Naive thymus-derived CD4-positive, alpha-beta T cell (primary cell): ENCODE measurements around the gene MGAT4B. TPM values are rescaled to one million over a fixed set of nuclear protein-coding genes. Genes with fewer than 3 reads are reported as not detected.

Source experiments
- ATAC-seq: fragments of 150-1000 bp; cut with Tn5 transposase; 2 replicates; pipeline ENCODE4 v1.10.0; 2021; ENCODE audit warnings: mild to moderate bottlenecking, moderate library complexity
- CTCF ChIA-PET: fragments of 350-600 bp; sonication (Branson Sonifier 250); formaldehyde crosslinking; loops from one replicate; lab custom pipeline; 2021; ENCODE audit warnings: antibody characterized with exemption; lab: Charles Lee
- POLR2A ChIA-PET: fragments of 350-600 bp; sonication (Branson Sonifier 250); formaldehyde crosslinking; loops from one replicate; lab custom pipeline; 2021; ENCODE audit warnings: antibody characterized with exemption, inconsistent platforms; lab: Charles Lee
- DNase-seq, 9 donors: peaks; one replicate each; pipeline versions ENCODE4 v3.0.0 to v3.0.0-alpha.2; 2020 to 2022; ENCODE audit warnings: mixed read lengths in 1 of 9
- H3K27ac ChIP-seq: one replicate; pipeline ENCODE4 v1.7.0; 2013; ENCODE audit warnings: mild to moderate bottlenecking, low read depth, low read length, moderate library complexity
- H3K27me3 ChIP-seq, 2 donors: one replicate each; pipeline ENCODE4 v1.7.0; 2013; ENCODE audit warnings: low read length in 2 of 2, mild to moderate bottlenecking in 2 of 2, moderate library complexity in 2 of 2; ENCODE audit not compliant: control insufficient read depth in 2 of 2, insufficient read depth in 2 of 2
- H3K36me3 ChIP-seq, 3 experiments: 1 replicate in 2 of 3; 2 replicates in 1 of 3; pipeline ENCODE4 v1.7.0; 2013; ENCODE audit warnings: low read length in 3 of 3, mild to moderate bottlenecking in 3 of 3, moderate library complexity in 1 of 3; ENCODE audit not compliant: insufficient read depth in 3 of 3, control insufficient read depth in 2 of 3
- H3K4me1 ChIP-seq, 2 donors: one replicate each; pipeline ENCODE4 v1.7.0; 2013; ENCODE audit warnings: low read length in 2 of 2, mild to moderate bottlenecking in 2 of 2, moderate library complexity in 1 of 2; ENCODE audit not compliant: control insufficient read depth in 2 of 2, insufficient read depth in 2 of 2
- H3K4me3 ChIP-seq: 2 replicates; pipeline ENCODE4 v1.7.0; 2013; ENCODE audit warnings: mild to moderate bottlenecking, low read length
- H3K9me3 ChIP-seq, 3 experiments: 1 replicate in 2 of 3; 2 replicates in 1 of 3; pipeline ENCODE4 v1.7.0; 2013; ENCODE audit warnings: low read length in 3 of 3; ENCODE audit not compliant: control insufficient read depth in 2 of 3
- H3K27ac Mint-ChIP-seq, 9 donors: one replicate each; pipeline ENCODE4 v1.8.0; 2020 to 2022; ENCODE audit warnings: mixed read lengths in 9 of 9, mild to moderate bottlenecking in 8 of 9, moderate library complexity in 5 of 9, inconsistent platforms in 2 of 9
- H3K27me3 Mint-ChIP-seq, 5 donors: one replicate each; pipeline ENCODE4 v1.8.0; 2021 to 2022; ENCODE audit warnings: mixed read lengths in 5 of 5, mild to moderate bottlenecking in 1 of 5
- H3K36me3 Mint-ChIP-seq, 5 donors: one replicate each; pipeline ENCODE4 v1.8.0; 2020 to 2022; ENCODE audit warnings: mixed read lengths in 5 of 5, mild to moderate bottlenecking in 3 of 5, inconsistent platforms in 1 of 5
- H3K4me1 Mint-ChIP-seq, 7 donors: one replicate each; pipeline ENCODE4 v1.8.0; 2020 to 2022; ENCODE audit warnings: mixed read lengths in 7 of 7, mild to moderate bottlenecking in 3 of 7, inconsistent platforms in 1 of 7
- H3K4me3 Mint-ChIP-seq, 10 donors: one replicate each; pipeline ENCODE4 v1.8.0; 2020 to 2022; ENCODE audit warnings: mild to moderate bottlenecking in 10 of 10, mixed read lengths in 10 of 10, moderate library complexity in 6 of 10, inconsistent platforms in 2 of 10
- H3K9me3 Mint-ChIP-seq, 11 donors: one replicate each; pipeline ENCODE4 v1.8.0; 2020 to 2022; ENCODE audit warnings: mixed read lengths in 11 of 11, mild to moderate bottlenecking in 4 of 11, inconsistent platforms in 1 of 11, moderate library complexity in 1 of 11
- intact Hi-C, 2 donors: fragments of 100-400 bp; cut with micrococcal nuclease; formaldehyde crosslinking; loops; one replicate each; pipeline ENCODE4 v1.15.1; 2023
- polyA plus RNA-seq, 2 donors: library from polyadenylated mRNA; unstranded; fragments of 300-500 nt; fragmentation: Illumina TruSeq; gene quantifications; one replicate each; pipeline ENCODE4 v1.2.3, GENCODE V29; 2021
- total RNA-seq, 6 experiments: library from RNA in 5 of 6; stranded (reverse) in 5 of 6; gene quantifications; 1 replicate in 5 of 6; 2 replicates in 1 of 6; pipeline ENCODE4 v1.2.3 and lab custom pipeline; 2021 to 2026

The MGAT4B gene
- total and polyA plus RNA-seq, 7 experiments from 2014 or later, result 12.3 to 143 (median 114) TPM

GRCh38 chr5:179783128-179783527 lies 23.5 kb downstream of the MGAT4B start:
- ATAC-seq (no peak), DNase-seq (no peak)
- intact Hi-C loops, result no loop called here
- POLR2A ChIA-PET, result interaction anchor here (0.7 kb wide), 1 partner anchor 16 kb away, joined by 4 read pairs; no protein-coding TSS in a partner anchor
- Mint-ChIP-seq H3K27ac (no peak overlapping the region), H3K4me3 (no peak overlapping the region), H3K9me3 (no peaks in the 10 kb centered on the region), H3K4me1 (peaks cover 0 to 5% (median 0%) of the 10 kb centered on the region in 7 donors), H3K36me3 (peaks cover 0 to 16% (median 2%) of the 10 kb centered on the region in 5 donors), H3K27me3 (no peaks in the 10 kb centered on the region)
- peaks cover 0 to 20% (median 3%) of the 10 kb centered on the region in 3 experiments for H3K36me3 ChIP-seq
- no peak overlapping the region for H3K4me3 ChIP-seq
- H3K27me3 ChIP-seq, result no peaks in the 10 kb centered on the region
- CTCF ChIA-PET, result interaction anchor here (0.9 kb wide), 1 partner anchor 11 kb away, joined by 5 read pairs; the partner anchor contains the start of gene LTC4S
- H3K4me1 ChIP-seq, result no peaks in the 10 kb centered on the region
- no peak overlapping the region for H3K27ac ChIP-seq
- H3K9me3 ChIP-seq, result no peaks in the 10 kb centered on the region

- peaks cover 2 to 26% (median 4%) of the 10 kb centered on the region in 5 donors for H3K36me3 Mint-ChIP-seq
- H3K4me3 ChIP-seq, result no peak overlapping the region
- peaks cover 0 to 12% (median 0%) of the 10 kb centered on the region in 7 donors for H3K4me1 Mint-ChIP-seq
- H3K36me3 ChIP-seq, result peaks cover 0 to 32% (median 5%) of the 10 kb centered on the region in 3 experiments
- H3K27ac Mint-ChIP-seq, result peak overlapping the region in 2 of 9 donors; percentile 8 to 56
- no peak for DNase-seq
- H3K27me3 Mint-ChIP-seq, result no peaks in the 10 kb centered on the region
- H3K9me3 Mint-ChIP-seq, result no peaks in the 10 kb centered on the region
- no peaks in the 10 kb centered on the region for H3K4me1 ChIP-seq
- ATAC-seq, result no peak
- H3K27me3 ChIP-seq, result no peaks in the 10 kb centered on the region
- H3K27ac ChIP-seq, result no peak overlapping the region
- POLR2A ChIA-PET, result no interaction called here
- CTCF ChIA-PET, result no interaction called here
- no peaks in the 10 kb centered on the region for H3K9me3 ChIP-seq
- H3K4me3 Mint-ChIP-seq, result no peak overlapping the region
- intact Hi-C loops, result no loop called here
Observed at GRCh38 chr5:179781846-179782245, 24.8 kb downstream of the MGAT4B start.

GRCh38 chr5:179780362-179780761 lies 26.3 kb downstream of the MGAT4B start:
- DNase-seq, result no peak
- ChIA-PET CTCF (interaction anchor here (1.1 kb wide), 1 partner anchor 77 kb away, joined by 3 read pairs; no protein-coding TSS in a partner anchor), POLR2A (interaction anchor here (0.6 kb wide), 1 partner anchor 72 kb away, joined by 3 read pairs; no protein-coding TSS in a partner anchor)
- H3K36me3 Mint-ChIP-seq, result peaks cover 4 to 33% (median 6%) of the 10 kb centered on the region in 5 donors
- Histone ChIP-seq H3K27ac (no peak overlapping the region), H3K4me1 (no peaks in the 10 kb centered on the region), H3K36me3 (peaks cover 12 to 45% (median 13%) of the 10 kb centered on the region in 3 experiments), H3K27me3 (no peaks in the 10 kb centered on the region), H3K4me3 (no peak overlapping the region), H3K9me3 (no peaks in the 10 kb centered on the region)
- no peak overlapping the region for H3K4me3 Mint-ChIP-seq
- peak; percentile 68 for ATAC-seq
- no peaks in the 10 kb centered on the region for H3K9me3 Mint-ChIP-seq
- intact Hi-C loops, result no loop called here
- peak overlapping the region in 1 of 9 donors; percentile 33 for H3K27ac Mint-ChIP-seq
- no peaks in the 10 kb centered on the region for H3K27me3 Mint-ChIP-seq
- peaks cover 0 to 12% (median 0%) of the 10 kb centered on the region in 7 donors for H3K4me1 Mint-ChIP-seq

GRCh38 chr5:179779826-179780225 lies 26.8 kb downstream of the MGAT4B start:
- ChIA-PET CTCF (interaction anchor here (1.1 kb wide), 1 partner anchor 78 kb away, joined by 3 read pairs; no protein-coding TSS in a partner anchor), POLR2A (interaction anchor here (0.6 kb wide), 1 partner anchor 72 kb away, joined by 3 read pairs; no protein-coding TSS in a partner anchor)
- H3K9me3 ChIP-seq, result no peaks in the 10 kb centered on the region
- peaks cover 0 to 12% (median 0%) of the 10 kb centered on the region in 7 donors for H3K4me1 Mint-ChIP-seq
- no peak overlapping the region for H3K4me3 ChIP-seq
- H3K9me3 Mint-ChIP-seq, result no peaks in the 10 kb centered on the region
- no peak overlapping the region for H3K27ac ChIP-seq
- H3K27me3 Mint-ChIP-seq, result no peaks in the 10 kb centered on the region
- H3K4me3 Mint-ChIP-seq, result no peak overlapping the region
- DNase-seq, result no peak
- H3K27me3 ChIP-seq, result no peaks in the 10 kb centered on the region
- no peak for ATAC-seq
- H3K36me3 ChIP-seq, result peaks cover 13 to 50% (median 14%) of the 10 kb centered on the region in 3 experiments
- intact Hi-C loops, result no loop called here
- peaks cover 4 to 34% (median 6%) of the 10 kb centered on the region in 5 donors for H3K36me3 Mint-ChIP-seq
- peak overlapping the region in 1 of 9 donors; percentile 33 for H3K27ac Mint-ChIP-seq
- no peaks in the 10 kb centered on the region for H3K4me1 ChIP-seq

DNA sequence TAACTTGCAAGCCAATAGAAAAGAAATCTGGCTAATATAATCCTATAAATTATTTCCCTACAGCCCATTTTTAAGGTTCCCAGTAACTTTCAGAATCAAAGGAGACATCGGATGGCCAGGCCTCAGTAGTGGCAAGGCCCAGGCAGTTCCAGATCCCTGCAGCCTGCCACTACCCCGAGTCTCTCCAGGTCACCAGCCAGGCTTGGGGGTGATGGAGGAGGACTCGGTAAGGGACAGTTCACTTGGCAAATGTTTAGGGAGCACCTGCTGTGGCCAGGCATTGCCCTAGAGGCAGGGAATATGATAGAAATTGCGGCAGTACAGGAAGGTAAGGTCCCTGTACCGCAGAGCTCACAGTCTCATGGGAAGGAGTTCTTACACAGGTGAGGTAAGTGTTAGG lies 28.1 kb downstream of the MGAT4B start:
- no peaks in the 10 kb centered on the region for H3K9me3 ChIP-seq

GRCh38 chr5:179777909-179778308 lies 28.8 kb downstream of the MGAT4B start:
- ChIA-PET POLR2A (interaction anchor here (1.1 kb wide), 1 partner anchor 21 kb away, joined by 3 read pairs; no protein-coding TSS in a partner anchor), CTCF (interaction anchor here (1.8 kb wide), 1 partner anchor 15 kb away, joined by 4 read pairs; no protein-coding TSS in a partner anchor)
- H3K27ac ChIP-seq, result no peak overlapping the region
- ATAC-seq (peak; percentile 70), DNase-seq (no peak)
- no peaks in the 10 kb centered on the region for H3K9me3 ChIP-seq
- Mint-ChIP-seq H3K4me3 (no peak overlapping the region), H3K27ac (peak overlapping the region in 4 of 9 donors; percentile 29 to 48 (median 34)), H3K4me1 (peaks cover 0 to 13% (median 0%) of the 10 kb centered on the region in 7 donors), H3K36me3 (peaks cover 4 to 44% (median 7%) of the 10 kb centered on the region in 5 donors), H3K9me3 (peaks cover 0 to 3% (median 0%) of the 10 kb centered on the region in 11 donors), H3K27me3 (no peaks in the 10 kb centered on the region)
- no peaks in the 10 kb centered on the region for H3K27me3 ChIP-seq
- peaks cover 13 to 69% (median 17%) of the 10 kb centered on the region in 3 experiments for H3K36me3 ChIP-seq
- no peaks in the 10 kb centered on the region for H3K4me1 ChIP-seq
- no peak overlapping the region for H3K4me3 ChIP-seq
- intact Hi-C loops, result no loop called here

More for the DNA sequence above, 28.1 kb downstream of the MGAT4B start:
- ATAC-seq, result no peak
- peaks cover 13 to 62% (median 17%) of the 10 kb centered on the region in 3 experiments for H3K36me3 ChIP-seq
- CTCF ChIA-PET, result interaction anchor here (1.8 kb wide), 1 partner anchor 16 kb away, joined by 4 read pairs; no protein-coding TSS in a partner anchor
- no peak overlapping the region for H3K4me3 ChIP-seq
- intact Hi-C loops, result no loop called here
- H3K4me1 Mint-ChIP-seq, result peaks cover 0 to 12% (median 0%) of the 10 kb centered on the region in 7 donors
- H3K27me3 Mint-ChIP-seq, result no peaks in the 10 kb centered on the region
- H3K27ac Mint-ChIP-seq, result peak overlapping the region in 3 of 9 donors; percentile 32 to 72 (median 36)
- H3K27me3 ChIP-seq, result no peaks in the 10 kb centered on the region
- H3K27ac ChIP-seq, result no peak overlapping the region
- H3K4me3 Mint-ChIP-seq, result no peak overlapping the region
- no peak for DNase-seq
- no peaks in the 10 kb centered on the region for H3K4me1 ChIP-seq
- peaks cover 4 to 37% (median 7%) of the 10 kb centered on the region in 5 donors for H3K36me3 Mint-ChIP-seq
- POLR2A ChIA-PET, result no interaction called here
- H3K9me3 Mint-ChIP-seq, result no peaks in the 10 kb centered on the region
